CD4-positive, alpha-beta T cell (primary cell): Measurements from ENCODE around the gene SMIM41. TPM values are rescaled to one million over a fixed set of nuclear protein-coding genes. Genes with fewer than 3 reads are reported as not detected.

ENCODE experiments used
- ATAC-seq: fragments of 200-7000 bp; cut with Tn5 transposase; one replicate; pipeline ENCODE4 v1.10.0; 2022; ENCODE audit warnings: mild to moderate bottlenecking; ENCODE audit not compliant: poor library complexity
- CTCF ChIA-PET: fragments of 350-600 bp; sonication (Branson Sonifier 250); formaldehyde crosslinking; loops from one replicate; lab custom pipeline; 2021; ENCODE audit warnings: antibody characterized with exemption, inconsistent platforms; lab: Charles Lee
- POLR2A ChIA-PET: fragments of 350-600 bp; sonication (Branson Sonifier 250); formaldehyde crosslinking; loops from one replicate; lab custom pipeline; 2021; ENCODE audit warnings: antibody characterized with exemption, inconsistent platforms; lab: Charles Lee
- DNase-seq, 14 experiments: peaks; one replicate each; pipeline ENCODE4 v3.0.0-alpha.2; 2013 to 2020; ENCODE audit warnings: mixed read lengths in 2 of 14
- H3K27ac ChIP-seq, 2 donors: one replicate each; pipeline versions ENCODE4 v1.5.1 to v1.7.0; 2013; ENCODE audit warnings: low read length in 2 of 2, low read depth in 1 of 2, mild to moderate bottlenecking in 1 of 2
- H3K27me3 ChIP-seq, 2 experiments: 1 replicate in 1 of 2; 2 replicates in 1 of 2; pipeline versions ENCODE4 v1.6.1 to v1.7.0; 2013; ENCODE audit warnings: low read length in 2 of 2, control low read depth in 1 of 2, mild to moderate bottlenecking in 1 of 2, moderate library complexity in 1 of 2; ENCODE audit not compliant: insufficient read depth in 2 of 2, control insufficient read depth in 1 of 2
- H3K36me3 ChIP-seq: one replicate; pipeline ENCODE4 v1.6.1; 2013; ENCODE audit warnings: low read length, control low read depth; ENCODE audit not compliant: insufficient read depth
- H3K4me1 ChIP-seq: one replicate; pipeline ENCODE4 v1.6.1; 2013; ENCODE audit warnings: low read length, control low read depth; ENCODE audit not compliant: insufficient read depth
- H3K4me3 ChIP-seq: one replicate; pipeline ENCODE4 v1.5.1; 2013; ENCODE audit warnings: mild to moderate bottlenecking, low read length, moderate library complexity
- H3K9me3 ChIP-seq, 2 experiments: 1 replicate in 1 of 2; 2 replicates in 1 of 2; pipeline versions ENCODE4 v1.6.1 to v1.7.0; 2013; ENCODE audit warnings: low read length in 2 of 2, mild to moderate bottlenecking in 2 of 2, control low read depth in 1 of 2, moderate library complexity in 1 of 2; ENCODE audit not compliant: control insufficient read depth in 1 of 2, insufficient read depth in 1 of 2
- H3K27ac Mint-ChIP-seq: one replicate; pipeline ENCODE4 v1.8.0; 2020; ENCODE audit warnings: mixed read lengths
- H3K27me3 Mint-ChIP-seq: one replicate; pipeline ENCODE4 v1.8.0; 2021; ENCODE audit warnings: mixed read lengths
- H3K36me3 Mint-ChIP-seq: one replicate; pipeline ENCODE4 v1.8.0; 2021; ENCODE audit warnings: low read depth, mixed read lengths
- H3K4me1 Mint-ChIP-seq: one replicate; pipeline ENCODE4 v1.8.0; 2021; ENCODE audit warnings: low read depth, mixed read lengths
- H3K4me3 Mint-ChIP-seq: one replicate; pipeline ENCODE4 v1.8.0; 2020; ENCODE audit warnings: mild to moderate bottlenecking, mixed read lengths
- H3K9me3 Mint-ChIP-seq: one replicate; pipeline ENCODE4 v1.8.0; 2020; ENCODE audit warnings: mixed read lengths
- CTCF ChIP-seq: fragments of 200-600 bp; IDR thresholded peaks from one replicate; pipeline ENCODE4 v1.8.0; 2022; ENCODE audit warnings: antibody characterized with exemption, mild to moderate bottlenecking
- intact Hi-C, 2 experiments: fragments of 100-400 bp; cut with DNase I in 1 of 2; cut with micrococcal nuclease in 1 of 2; formaldehyde crosslinking; loops; one replicate each; pipeline versions ENCODE4 v1.15.1 to v1.9.0; 2023 to 2025; cut with DNase I, micrococcal nuclease
- total RNA-seq, 174 experiments: library from RNA in 2 of 174; stranded (reverse) in 2 of 174; gene quantifications; one replicate each; pipeline ENCODE4 v1.2.3 and lab custom pipeline; 2021 to 2026

SMIM41 gene
- total RNA-seq, 2 experiments from 2014 or later, result not detected

- no peak for TF ChIP-seq CTCF
- H3K36me3 ChIP-seq, result peaks cover 64% of the 10 kb centered on the region
- no peak overlapping the region for H3K27ac Mint-ChIP-seq
- ATAC-seq (no peak), DNase-seq (no peak)
- H3K9me3 Mint-ChIP-seq, result no peaks in the 10 kb centered on the region
- intact Hi-C loops, result loop anchor here in 1 of 2 experiments (10.0 kb wide), 1 partner anchor 250 kb away; no protein-coding TSS in a partner anchor
- CTCF ChIA-PET, result interaction anchor here (1.5 kb wide), 1 partner anchor 50 kb away, joined by 6 read pairs; no protein-coding TSS in a partner anchor
- H3K27me3 Mint-ChIP-seq, result no peaks in the 10 kb centered on the region
- peaks cover 37% of the 10 kb centered on the region for H3K4me1 Mint-ChIP-seq
- no peak overlapping the region for H3K4me3 ChIP-seq
- no peak overlapping the region for H3K27ac ChIP-seq
- H3K27me3 ChIP-seq, result no peaks in the 10 kb centered on the region
- POLR2A ChIA-PET, result no interaction called here
- peaks cover 80% of the 10 kb centered on the region for H3K36me3 Mint-ChIP-seq
- peaks cover 36% of the 10 kb centered on the region for H3K4me1 ChIP-seq
- H3K9me3 ChIP-seq, result no peaks in the 10 kb centered on the region
- no peak overlapping the region for H3K4me3 Mint-ChIP-seq
Observed at GRCh38 chr12:52074971-52075724, 4.4 kb upstream of the SMIM41 start.

GRCh38 chr12:52076811-52077210 is 2.7 kb upstream of the SMIM41 start:
- ChIA-PET POLR2A (no interaction called here), CTCF (interaction anchor here (1.1 kb wide), 1 partner anchor 52 kb away, joined by 4 read pairs; no protein-coding TSS in a partner anchor)
- intact Hi-C loops, result loop anchor here in 1 of 2 experiments (10.0 kb wide), 1 partner anchor 252 kb away; no protein-coding TSS in a partner anchor
- no peak for TF ChIP-seq CTCF
- H3K4me3 Mint-ChIP-seq, result no peak overlapping the region
- H3K27me3 Mint-ChIP-seq, result no peaks in the 10 kb centered on the region
- Histone ChIP-seq H3K4me3 (no peak overlapping the region), H3K27me3 (no peaks in the 10 kb centered on the region), H3K9me3 (no peaks in the 10 kb centered on the region), H3K36me3 (peaks cover 62% of the 10 kb centered on the region), H3K4me1 (peaks cover 30% of the 10 kb centered on the region), H3K27ac (no peak overlapping the region)
- peaks cover 69% of the 10 kb centered on the region for H3K36me3 Mint-ChIP-seq
- DNase-seq (no peak), ATAC-seq (no peak)
- no peaks in the 10 kb centered on the region for H3K9me3 Mint-ChIP-seq
- H3K27ac Mint-ChIP-seq, result no peak overlapping the region
- H3K4me1 Mint-ChIP-seq, result peaks cover 31% of the 10 kb centered on the region

- no peak for DNase-seq
- no peak overlapping the region for H3K27ac ChIP-seq
- peaks cover 24% of the 10 kb centered on the region for H3K4me1 Mint-ChIP-seq
- TF ChIP-seq CTCF, result no peak
- intact Hi-C loops, result loop anchor here in 1 of 2 experiments (10.0 kb wide), 1 partner anchor 253 kb away; no protein-coding TSS in a partner anchor
- H3K9me3 ChIP-seq, result no peaks in the 10 kb centered on the region
- no peak overlapping the region for H3K4me3 ChIP-seq
- H3K27me3 Mint-ChIP-seq, result no peaks in the 10 kb centered on the region
- H3K36me3 Mint-ChIP-seq, result peaks cover 55% of the 10 kb centered on the region
- POLR2A ChIA-PET, result no interaction called here
- no peak for ATAC-seq
- H3K9me3 Mint-ChIP-seq, result no peaks in the 10 kb centered on the region
- H3K4me1 ChIP-seq, result peaks cover 24% of the 10 kb centered on the region
- no peak overlapping the region for H3K27ac Mint-ChIP-seq
- CTCF ChIA-PET, result interaction anchor here (1.0 to 1.4 kb wide), 2 partner anchors 53 to 85 kb away, joined by 3 to 4 read pairs; no protein-coding TSS in a partner anchor
- H3K27me3 ChIP-seq, result no peaks in the 10 kb centered on the region
- H3K36me3 ChIP-seq, result peaks cover 54% of the 10 kb centered on the region
- no peak overlapping the region for H3K4me3 Mint-ChIP-seq
Observed at GRCh38 chr12:52078276-52078675, 1.2 kb upstream of the SMIM41 start.
